ENCODE data around the gene COX6B2.

- TF ChIP-seq POLR2A (IDR thresholded peaks at IDR 0.05) = no peak
- no peak for TF ChIP-seq CTCF (IDR thresholded peaks at IDR 0.05)
Observed at GRCh38 chr19:55310498-55310897, 44.0 kb downstream of the COX6B2 start.
